Measurements from ENCODE around the gene LRRC19. TPM values are rescaled to one million over a fixed set of nuclear protein-coding genes. Genes with fewer than 3 reads are reported as not detected.

Gene LRRC19
- total RNA-seq, 1 experiment from 2014 or later, result not detected

GRCh38 chr9:26975728-26976707 lies 29.5 kb downstream of the LRRC19 start:
- Histone ChIP-seq H3K23me2 (ENCODE audit: insufficient read length, low read depth, low read length, poor library complexity, severe bottlenecking) (no peaks in the 10 kb centered on the region), H4K91ac (ENCODE audit: insufficient read length, low read depth, low read length) (peak overlapping the region; percentile 64), H3T11ph (ENCODE audit: low read length) (peak overlapping the region; percentile 93), H2BK120ac (ENCODE audit: low read depth, low read length, poor library complexity, severe bottlenecking) (no peak overlapping the region), H4K20me1 (ENCODE audit: control insufficient read depth, insufficient read depth, insufficient read length) (no peaks in the 10 kb centered on the region), H3K9me3 (ENCODE audit: control insufficient read depth, low read depth, low read length) (no peaks in the 10 kb centered on the region), H3K79me2 (ENCODE audit: insufficient read depth, low read length) (no peaks in the 10 kb centered on the region), H3K4ac (ENCODE audit: low read depth, low read length) (no peak overlapping the region; the same call in 1 of the 2 replicates), H2BK12ac (ENCODE audit: insufficient read length, low read depth, low read length) (no peak overlapping the region), H2BK5ac (ENCODE audit: insufficient read length, low read length) (no peak overlapping the region), H2AK5ac (ENCODE audit: insufficient read length, low read length) (no peak overlapping the region), H4K8ac (replicated peaks; ENCODE audit: insufficient read length, low read depth, low read length) (no peak overlapping the region), H3K27me3 (ENCODE audit: insufficient read depth, low read length) (no peaks in the 10 kb centered on the region), H3K56ac (ENCODE audit: insufficient read length, low read depth, low read length) (no peak overlapping the region), H3K23ac (ENCODE audit: insufficient read length, low read depth, low read length) (no peak overlapping the region), H3K79me1 (ENCODE audit: insufficient read depth, low read depth, low read length, poor library complexity, severe bottlenecking) (no peaks in the 10 kb centered on the region), H3K4me2 (ENCODE audit: insufficient read depth, insufficient read length, low read length) (peak overlapping the region; percentile 22), H4K5ac (ENCODE audit: insufficient read length, low read depth, low read length) (peak overlapping the region; percentile 45), H2AFZ (ENCODE audit: low read length) (no peak overlapping the region), H3K14ac (ENCODE audit: insufficient read depth, low read length) (no peak overlapping the region; the same call in 1 of the 2 replicates), H3K9ac (ENCODE audit: extremely low read depth, insufficient read length, low read length) (peak overlapping the region; percentile 62), H3K18ac (ENCODE audit: insufficient read length, low read depth, low read length) (peak overlapping the region; percentile 79), H3K4me1 (ENCODE audit: insufficient read depth, low read length) (peaks cover 3% of the 10 kb centered on the region; the same call in 1 of the 2 replicates), H3K27ac (ENCODE audit: insufficient read length, low read depth, low read length) (peak overlapping the region; percentile 70), H2BK15ac (ENCODE audit: low read depth, low read length) (no peak overlapping the region), H2BK20ac (ENCODE audit: low read depth, low read length, poor library complexity, severe bottlenecking) (no peak overlapping the region)
- peaks cover 28 to 29% of the 10 kb centered on the region in 2 experiments for H3K4me1 Mint-ChIP-seq
- peak; percentile 80 for TF ChIP-seq CTCF (conservative IDR thresholded peaks at IDR 0.05)
- peak overlapping the region; percentile 94 to 99 (median 98) for H3K27ac Mint-ChIP-seq
- no peaks in the 10 kb centered on the region for H3K27me3 Mint-ChIP-seq (ENCODE audit: low read depth)
- DNase-seq, result peak; percentile 89
- peaks cover 0 to 8% of the 10 kb centered on the region in 2 experiments; a peak in 3 of 5 replicates for H3K9me3 Mint-ChIP-seq
- WGBS (ENCODE audit: extremely low coverage, insufficient read length, low lambda C conversion rate), result no CpG with 5 or more reads among the region's 18 CpGs
- H3K4me3 Mint-ChIP-seq, result peak overlapping the region; percentile 67 to 74
- peaks cover 0 to 28% (median 3%) of the 10 kb centered on the region in 3 experiments; a peak in 3 of 7 replicates for H3K36me3 Mint-ChIP-seq (ENCODE audit: insufficient read depth in 1 of 3, low read depth in 3 of 3)
